KOPT-K1 (cell line): ENCODE results near the gene POMT1.

Source experiments
- H3K27ac ChIP-seq: fragments of 200-600 bp; sonication (generic); 2 replicates; pipeline ENCODE4 v1.5.1; 2016; ENCODE audit warnings: antibody characterized with exemption, mild to moderate bottlenecking, low read depth, low read length; ENCODE audit not compliant: poor library complexity, severe bottlenecking
- H3K36me3 ChIP-seq: fragments of 200-600 bp; sonication (generic); 2 replicates; pipeline ENCODE4 v1.5.1; 2017; ENCODE audit warnings: antibody characterized with exemption, mild to moderate bottlenecking, low read length, moderate library complexity; ENCODE audit not compliant: insufficient read depth
- H3K9me3 ChIP-seq: fragments of 200-600 bp; sonication (generic); 2 replicates; pipeline ENCODE4 v1.5.1; 2017; ENCODE audit warnings: antibody characterized with exemption, low read length, mild to moderate bottlenecking; ENCODE audit not compliant: insufficient read depth, poor library complexity, severe bottlenecking

The POMT1 gene

DNA sequence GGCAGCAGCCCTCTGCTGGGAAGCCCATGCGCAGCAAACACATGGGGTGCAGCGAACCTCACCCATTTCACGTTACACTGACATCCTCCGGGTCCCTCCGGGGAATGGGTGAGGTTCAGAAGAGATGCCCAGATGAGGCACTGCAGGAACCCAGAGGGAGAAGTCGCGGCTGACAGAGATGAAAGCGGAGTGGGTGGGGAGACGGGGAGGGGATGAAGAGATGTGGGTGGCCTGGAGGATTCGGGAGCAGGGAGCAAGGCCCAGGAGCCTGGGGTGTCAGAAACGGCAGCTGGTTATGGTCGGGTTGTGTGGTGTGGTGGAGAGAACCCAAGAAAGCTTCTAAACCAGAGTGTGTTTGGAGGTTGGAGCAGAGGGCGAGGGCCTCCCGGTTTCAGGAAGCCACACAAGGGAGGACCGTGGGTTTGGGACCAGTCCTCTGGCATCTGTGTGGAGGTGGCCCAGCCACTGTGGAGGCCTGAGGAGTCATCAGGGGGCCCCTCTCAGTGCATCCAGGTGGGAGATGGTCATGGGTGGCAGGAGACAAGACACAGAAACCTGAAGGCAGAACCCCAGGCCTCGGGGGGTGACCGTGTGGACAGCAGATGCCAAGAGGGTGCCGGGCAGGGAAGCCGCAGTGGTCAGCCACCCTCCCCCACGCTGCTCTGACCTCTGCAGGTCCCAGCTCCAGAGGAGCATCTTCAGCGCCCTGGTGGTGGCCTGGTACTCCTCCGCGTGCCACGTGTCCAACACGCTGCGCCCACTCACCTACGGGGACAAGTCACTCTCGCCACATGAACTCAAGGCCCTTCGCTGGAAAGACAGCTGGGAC is 19.8 kb downstream of the POMT1 start:
- peaks cover 99% of the 10 kb centered on the region for H3K36me3 ChIP-seq
- H3K9me3 ChIP-seq: no peaks in the 10 kb centered on the region
- no peak overlapping the region for H3K27ac ChIP-seq

GRCh38 chr9:131523086-131523388 is 20.3 kb downstream of the POMT1 start:
- Histone ChIP-seq H3K36me3 (peaks cover 99% of the 10 kb centered on the region), H3K9me3 (no peaks in the 10 kb centered on the region), H3K27ac (no peak overlapping the region)

DNA sequence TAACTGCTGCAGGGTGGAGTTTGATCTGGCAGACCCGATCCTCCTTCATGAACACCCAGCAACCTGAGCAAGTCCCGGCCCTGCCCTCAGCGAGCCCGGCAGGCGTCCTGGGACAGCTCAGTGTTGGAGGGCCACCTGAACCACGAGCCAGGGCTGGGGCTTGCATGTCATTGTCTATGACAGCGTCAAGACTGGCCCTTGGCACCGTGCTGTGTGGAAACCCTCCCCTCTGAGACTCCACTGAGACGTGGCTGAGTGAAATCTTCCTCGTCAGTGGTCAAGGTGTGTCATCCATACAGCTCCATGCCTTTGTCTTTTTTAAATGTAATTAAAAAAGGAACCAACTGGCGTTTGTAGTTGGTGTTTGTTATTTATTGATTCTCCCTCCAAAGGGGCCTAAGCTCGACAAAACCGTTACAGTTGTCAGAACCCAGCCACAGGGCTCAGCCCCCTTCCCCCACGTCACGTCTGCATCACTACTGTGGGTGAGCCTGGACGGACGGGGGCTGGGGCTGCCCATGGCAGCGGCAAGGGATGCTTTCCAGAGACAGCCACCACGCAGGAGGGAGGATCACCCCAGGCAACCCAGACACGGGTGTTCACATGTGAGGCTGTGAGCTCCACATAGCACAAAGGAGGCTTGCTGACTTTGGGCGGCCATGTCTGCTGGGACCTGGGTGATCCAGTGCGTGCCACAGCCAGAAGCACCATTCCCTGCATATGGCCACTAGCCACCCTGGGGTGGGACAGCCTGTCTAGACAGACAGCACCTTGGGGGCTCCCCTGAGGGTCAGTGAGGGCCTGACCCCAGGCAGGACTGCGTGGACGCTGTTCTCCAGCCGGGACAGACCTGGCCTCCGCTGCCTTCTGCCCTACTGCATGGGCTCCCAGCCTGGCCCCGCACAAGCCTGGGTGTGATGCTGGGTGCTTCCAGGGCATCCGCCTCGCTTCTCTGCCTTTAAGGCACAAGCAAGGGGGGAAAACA is 21.0 kb downstream of the POMT1 start:
- Histone ChIP-seq H3K36me3 (peaks cover 99% of the 10 kb centered on the region), H3K9me3 (no peaks in the 10 kb centered on the region), H3K27ac (no peak overlapping the region)

GRCh38 chr9:131524665-131525315 is 22.1 kb downstream of the POMT1 start:
- no peak overlapping the region for H3K27ac ChIP-seq
- H3K36me3 ChIP-seq: peaks cover 99% of the 10 kb centered on the region
- H3K9me3 ChIP-seq: no peaks in the 10 kb centered on the region

- peaks cover 90% of the 10 kb centered on the region for H3K36me3 ChIP-seq
- no peaks in the 10 kb centered on the region for H3K9me3 ChIP-seq
- H3K27ac ChIP-seq: no peak overlapping the region
Observed at GRCh38 chr9:131525643-131526565, 23.2 kb downstream of the POMT1 start.

- H3K36me3 ChIP-seq: peaks cover 67% of the 10 kb centered on the region
- no peak overlapping the region for H3K27ac ChIP-seq
- no peaks in the 10 kb centered on the region for H3K9me3 ChIP-seq
Observed at GRCh38 chr9:131528186-131528585, 25.5 kb downstream of the POMT1 start.

- peaks cover 59% of the 10 kb centered on the region for H3K36me3 ChIP-seq
- no peak overlapping the region for H3K27ac ChIP-seq
- H3K9me3 ChIP-seq: no peaks in the 10 kb centered on the region
Observed at GRCh38 chr9:131528886-131529505, 26.3 kb downstream of the POMT1 start.

DNA sequence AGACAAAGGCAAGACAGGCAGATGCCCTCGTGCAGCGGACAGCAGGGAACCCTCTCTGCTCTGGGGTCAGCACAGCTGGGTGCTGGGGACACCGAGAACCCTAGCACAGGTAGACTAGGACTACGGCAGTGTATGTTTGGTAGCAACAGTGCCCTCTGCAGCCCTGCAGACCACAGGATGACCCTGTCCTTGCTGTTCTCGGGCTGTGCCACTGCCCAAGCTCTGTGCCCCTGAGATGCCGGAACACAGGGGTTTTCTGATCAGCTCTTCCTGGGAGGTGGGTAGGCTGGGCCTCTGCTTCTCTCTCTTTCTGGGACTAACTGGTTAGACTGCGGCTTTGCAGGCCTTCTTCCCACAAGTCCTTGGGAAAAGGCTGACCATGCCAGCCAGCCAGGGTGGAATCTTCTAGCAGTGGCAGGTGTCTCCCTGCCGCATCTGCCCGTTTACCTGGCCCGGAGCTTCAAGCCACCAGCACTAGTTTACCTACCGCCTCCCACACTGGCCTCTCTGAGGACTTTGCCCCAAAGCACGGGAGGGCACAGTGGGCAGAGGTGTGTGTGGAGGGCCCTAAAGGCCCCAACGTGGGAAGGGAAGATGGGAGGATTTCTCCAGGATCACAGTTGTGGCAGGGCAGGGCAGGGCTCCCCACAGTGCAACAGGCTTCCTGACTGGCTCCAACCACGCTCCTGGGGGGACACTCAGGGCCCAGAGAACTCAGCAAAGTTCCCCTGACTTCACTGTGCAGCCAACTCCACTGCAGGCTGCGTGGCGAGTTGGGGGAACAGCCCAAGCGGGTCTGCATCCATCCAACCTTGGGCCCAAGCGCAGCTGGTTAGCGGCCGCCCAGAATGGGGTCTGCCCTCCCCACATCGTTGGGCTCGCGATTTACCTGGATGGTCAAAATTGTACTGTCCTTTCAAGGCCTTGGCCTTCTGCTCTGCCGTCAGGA is 27.2 kb downstream of the POMT1 start:
- H3K27ac ChIP-seq: peak overlapping the region; percentile 78
- peaks cover 50% of the 10 kb centered on the region for H3K36me3 ChIP-seq
- H3K9me3 ChIP-seq: no peaks in the 10 kb centered on the region

GRCh38 chr9:131530546-131530919 is 27.8 kb downstream of the POMT1 start:
- H3K36me3 ChIP-seq: peaks cover 44% of the 10 kb centered on the region
- peak overlapping the region; percentile 78 for H3K27ac ChIP-seq
- H3K9me3 ChIP-seq: no peaks in the 10 kb centered on the region

DNA sequence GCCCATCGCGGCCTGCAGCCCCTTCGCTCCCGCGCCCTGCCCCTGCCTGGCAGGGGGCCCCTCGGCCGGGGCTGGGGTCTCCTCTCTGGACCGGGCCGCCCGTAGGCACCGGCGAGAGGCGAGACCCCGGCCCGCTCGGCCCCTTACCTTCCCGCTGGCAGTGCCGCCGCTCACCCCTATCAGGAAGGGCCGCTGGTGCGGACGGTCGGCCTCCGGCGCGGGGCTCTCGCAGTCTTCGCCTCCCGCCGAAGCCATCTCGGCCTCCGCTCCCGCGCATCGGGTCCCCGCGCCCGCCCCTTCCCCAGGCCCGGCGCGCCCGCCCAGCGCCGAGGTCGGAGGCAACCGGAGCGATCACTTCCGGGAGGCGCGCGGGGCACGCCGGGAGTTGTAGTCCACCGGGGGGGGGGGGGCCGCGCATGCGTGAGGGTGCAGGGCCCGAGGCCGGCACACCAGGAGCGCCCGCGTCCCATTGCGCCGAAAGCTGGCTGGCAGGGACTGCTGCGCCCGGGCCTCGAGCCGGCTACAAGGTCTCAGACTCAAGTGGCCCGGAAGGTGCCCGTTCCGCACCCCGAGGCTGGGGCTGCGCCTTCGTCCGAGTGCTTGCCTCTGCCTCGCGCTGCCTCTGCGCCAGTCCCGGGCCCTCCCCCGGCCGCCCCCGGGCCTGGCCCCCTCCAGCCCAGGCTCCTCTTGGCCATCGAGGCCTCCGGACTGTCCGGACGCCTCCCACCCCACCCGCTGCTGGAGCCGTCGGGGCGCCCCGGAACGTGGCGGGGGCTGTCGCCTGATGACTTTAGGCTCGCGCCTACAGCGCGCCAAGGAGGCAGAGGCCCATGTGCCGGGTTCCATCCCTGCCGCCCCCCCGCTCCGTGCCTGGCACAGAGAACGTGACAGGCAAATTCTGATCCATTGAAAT is 28.5 kb downstream of the POMT1 start, which contains the start of gene UCK1:
Gene UCK1, minus strand, starts transcription at position 344 of the 913 bp plus-strand sequence. Its CDS starts 89 bp downstream, at position 255.
- Histone ChIP-seq H3K27ac (peak within 1 kb of the TSS; percentile 78), H3K36me3 (peaks cover 38% of the 10 kb centered on the region)

DNA sequence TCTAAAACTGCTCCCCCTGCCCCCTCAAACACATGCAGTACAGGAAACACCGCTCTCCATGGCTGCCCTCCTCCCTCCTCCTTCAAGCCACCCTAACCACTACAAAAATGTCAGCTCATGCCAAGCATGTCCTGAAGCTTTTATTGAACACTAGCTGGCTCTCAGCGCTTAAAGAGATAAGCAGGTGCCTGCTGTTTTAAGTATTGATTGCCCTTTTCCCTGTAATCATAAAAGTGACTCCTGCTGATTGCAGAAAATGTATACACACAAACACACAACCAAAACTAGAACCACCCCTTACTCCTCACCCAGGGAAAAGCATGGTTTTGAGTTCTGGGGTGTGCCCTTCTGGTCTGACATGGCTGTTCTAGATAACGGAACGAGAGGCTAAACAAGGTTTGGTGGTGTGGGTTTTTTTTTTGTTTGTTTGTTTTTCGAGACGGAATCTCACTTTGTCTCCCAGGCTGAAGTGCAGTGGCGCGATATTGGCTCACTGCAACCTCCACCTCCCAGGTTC is 32.1 kb downstream of the POMT1 start:
- Histone ChIP-seq H3K36me3 (0 out of 2 replicates have a peak, but pooled peaks cover 3% of the 10 kb centered on the region), H3K27ac (peak overlapping the region; percentile 30), H3K9me3 (peaks cover 7% of the 10 kb centered on the region)

More for the DNA sequence above, 28.5 kb downstream of the POMT1 start, which contains the start of gene UCK1:
- no peaks in the 10 kb centered on the region for H3K9me3 ChIP-seq

DNA sequence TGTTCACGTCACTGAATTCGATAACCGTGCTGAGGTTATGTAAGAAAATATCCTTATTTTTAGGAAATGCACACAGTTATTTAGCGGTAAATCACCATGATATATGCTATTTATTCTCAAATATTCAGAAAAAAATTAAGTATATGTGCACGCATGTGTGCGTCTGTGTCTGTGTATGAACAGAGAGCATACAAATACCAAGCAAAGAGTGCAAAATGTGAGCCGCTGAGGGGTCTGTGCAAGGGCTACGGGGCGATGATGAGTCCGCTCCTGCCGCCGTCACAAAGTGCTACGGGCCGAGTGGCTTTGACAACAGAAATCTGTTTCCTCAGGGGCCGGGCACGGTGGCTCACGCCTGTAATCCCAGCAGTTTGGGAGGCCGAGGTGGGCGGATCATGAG is 35.2 kb downstream of the POMT1 start:
- H3K36me3 ChIP-seq: no peaks in the 10 kb centered on the region
- peaks cover 15% of the 10 kb centered on the region for H3K9me3 ChIP-seq

More for the DNA sequence above, 35.2 kb downstream of the POMT1 start:
- H3K27ac ChIP-seq: no peak overlapping the region
